Pancreas (tissue), 10 donors: Measurements from ENCODE around the gene GALNT10. TPM values are rescaled to one million over a fixed set of nuclear protein-coding genes. Genes with fewer than 3 reads are reported as not detected.

Experiments used
- ATAC-seq, 4 donors: fragments of 200-7000 bp; cut with Tn5 transposase; one replicate each; pipeline versions ENCODE4 v1.8.0 to v1.9.1; 2020; ENCODE audit warnings: mild to moderate bottlenecking in 4 of 4, moderate library complexity in 4 of 4
- DNase-seq, 6 donors: peaks; one replicate each; pipeline ENCODE4 v3.0.0-alpha.2; 2020
- FAIRE-seq: peaks from 2 replicates; lab custom pipeline; 2012; peaks lifted over from hg19 to GRCh38; lab: Jason Lieb, UNC
- H3K27ac ChIP-seq, 4 donors: fragments of 200-600 bp; sonication (generic); 1 replicate in 3 of 4; 2 replicates in 1 of 4; pipeline versions ENCODE4 v1.5.0 to v1.8.0; 2020
- H3K27me3 ChIP-seq, 4 donors: fragments of 200-600 bp; one replicate each; pipeline ENCODE4 v1.8.0; 2021
- H3K36me3 ChIP-seq, 3 donors: fragments of 200-600 bp; sonication (generic) in 1 of 3; one replicate each; pipeline versions ENCODE4 v1.5.0 to v1.8.0; 2020 to 2021
- H3K4me1 ChIP-seq, 3 donors: fragments of 200-600 bp; one replicate each; pipeline ENCODE4 v1.8.0; 2021
- H3K4me3 ChIP-seq, 4 donors: fragments of 200-600 bp; sonication (generic) in 2 of 4; one replicate each; pipeline versions ENCODE4 v1.5.0 to v1.8.0; 2020 to 2021
- H3K9me3 ChIP-seq, 4 donors: fragments of 200-600 bp; one replicate each; pipeline ENCODE4 v1.8.0; 2021
- WGBS, 2 donors: extraction: QIAGEN DNeasy Blood & Tissue Kit; methylation state at CpG; one replicate each; pipeline ENCODE4 v1.1.7; 2013; 5-methylcytosine and 5-hydroxymethylcytosine counted together
- intact Hi-C, 3 donors: fragments of 100-400 bp; cut with DNase I; formaldehyde crosslinking; loops; one replicate each; pipeline versions ENCODE4 v1.11.1 to v1.14.2; 2022
- microRNA-seq, 2 donors: library from miRNA; unstranded; fragments of <30 nt; microRNA quantifications; one replicate each; pipeline versions ENCODE4 to v1.1.0, GENCODE V29; 2019 to 2020
- polyA plus RNA-seq, 2 donors: library from polyadenylated mRNA; stranded (reverse); fragments of 200-250 nt; gene quantifications; one replicate each; pipeline ENCODE4 v1.2.3, GENCODE V29; 2013
- total RNA-seq, 6 donors: library from RNA; stranded (reverse); fragmentation: NEBNext Ultra II Directional in 4 of 6; extraction: Animal tissue kit (Norgen Biotek cat#: 25700) in 4 of 6; gene quantifications; one replicate each; pipeline versions ENCODE4 v1.2.1 to v1.2.4, GENCODE V29; 2021 to 2023
- TF ChIP-seq, protein P1 (sequence below), 4 donors: fragments of 200-600 bp; sonication (generic) in 3 of 4; IDR thresholded peaks; one replicate each; pipeline versions ENCODE4 v1.5.0 to v1.8.0; 2021; ENCODE audit warnings: antibody characterized with exemption in 4 of 4
- donor health status: healthy with polysubstance abuse.
- donor health status: DM: no; HTN: no; CAD: no; lungs with moderate emphysema.
- donor health status: DM: no; HTN: no; CAD: no.
- donor health status: control.
- donor health status: control.
- donor health status: Bipolar disorder and iron deficiency.
- donor health status: DM: yes; HTN: yes; CAD: no.
- donor health status: DM: no; HTN: no; CAD: no.
- donor health status: DM: no; HTN: no; CAD: no.
- donor health status: DM: yes; HTN: yes; CAD: no.

Gene GALNT10
- total and polyA plus RNA-seq, 8 donors: 4.4 to 23.1 (median 13.4) TPM

DNA sequence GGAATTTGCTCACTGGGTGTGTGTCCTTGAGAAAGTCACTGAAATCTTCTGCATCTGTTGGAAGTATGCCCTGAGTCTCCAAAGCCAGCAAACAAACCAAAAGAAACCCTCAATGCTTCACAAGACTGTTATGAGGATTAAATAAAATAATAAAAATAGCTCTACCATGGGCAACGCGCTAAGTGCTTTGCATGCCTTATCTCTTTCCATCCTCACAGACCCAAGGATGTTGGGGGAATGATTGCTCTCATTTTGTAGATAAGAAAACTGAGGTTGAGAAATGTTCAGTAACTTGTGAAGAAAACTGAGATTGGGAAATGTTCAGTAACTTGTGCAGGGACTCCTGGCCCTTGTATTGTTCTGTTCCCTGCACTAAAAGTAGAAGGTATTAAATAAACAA lies 279.6 kb downstream of the GALNT10 start:
- no peaks in the 10 kb centered on the region for H3K4me1 ChIP-seq
- ATAC-seq (no peak), FAIRE-seq (no peak), DNase-seq (no peak)
- intact Hi-C loops: loop anchor here in 1 of 3 donors (10.0 kb wide), 1 partner anchor 155 kb away; no protein-coding TSS in a partner anchor
- H3K27ac ChIP-seq: no peak overlapping the region
- H3K9me3 ChIP-seq: no peaks in the 10 kb centered on the region
- 12 to 27% methylated on average over 2 of the region's 2 CpGs for WGBS, 2 donors
- H3K36me3 ChIP-seq: no peaks in the 10 kb centered on the region
- no peak overlapping the region for H3K4me3 ChIP-seq
- H3K27me3 ChIP-seq: peaks cover 0 to 21% (median 12%) of the 10 kb centered on the region in 4 donors
- TF ChIP-seq, protein P1, sequence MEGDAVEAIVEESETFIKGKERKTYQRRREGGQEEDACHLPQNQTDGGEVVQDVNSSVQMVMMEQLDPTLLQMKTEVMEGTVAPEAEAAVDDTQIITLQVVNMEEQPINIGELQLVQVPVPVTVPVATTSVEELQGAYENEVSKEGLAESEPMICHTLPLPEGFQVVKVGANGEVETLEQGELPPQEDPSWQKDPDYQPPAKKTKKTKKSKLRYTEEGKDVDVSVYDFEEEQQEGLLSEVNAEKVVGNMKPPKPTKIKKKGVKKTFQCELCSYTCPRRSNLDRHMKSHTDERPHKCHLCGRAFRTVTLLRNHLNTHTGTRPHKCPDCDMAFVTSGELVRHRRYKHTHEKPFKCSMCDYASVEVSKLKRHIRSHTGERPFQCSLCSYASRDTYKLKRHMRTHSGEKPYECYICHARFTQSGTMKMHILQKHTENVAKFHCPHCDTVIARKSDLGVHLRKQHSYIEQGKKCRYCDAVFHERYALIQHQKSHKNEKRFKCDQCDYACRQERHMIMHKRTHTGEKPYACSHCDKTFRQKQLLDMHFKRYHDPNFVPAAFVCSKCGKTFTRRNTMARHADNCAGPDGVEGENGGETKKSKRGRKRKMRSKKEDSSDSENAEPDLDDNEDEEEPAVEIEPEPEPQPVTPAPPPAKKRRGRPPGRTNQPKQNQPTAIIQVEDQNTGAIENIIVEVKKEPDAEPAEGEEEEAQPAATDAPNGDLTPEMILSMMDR (IDR thresholded peaks at IDR 0.05): no peak

Small RNAs within 50 kb of the gene (microRNA-seq; reads per million reads assigned to microRNA genes)
- gene MIR1294: 2.3 to 2.9 reads per million in 2 donors

Other genes with a start within 250 kb of the GALNT10 start
- 10 to 100 TPM; 16.1 to 37.2 (median 25.2) TPM for gene FAM114A2, start 151.8 kb upstream of the GALNT10 start, total RNA-seq
- 1 to 10 TPM; 7.2 to 7.8 TPM for gene FAM114A2, start 151.8 kb upstream of the GALNT10 start, polyA plus RNA-seq
- gene MFAP3, start 151.8 kb upstream of the GALNT10 start, total RNA-seq: 10 to 100 TPM in 3 of 6 donors, 1 to 10 TPM in 3; 7.6 to 16.3 (median 9.6) TPM
- 1 to 10 TPM in 1 of 2 donors, under 1 TPM in 1; 0.99 to 4.3 TPM for gene MFAP3, start 151.8 kb upstream of the GALNT10 start, polyA plus RNA-seq